MM.1S (cell line): ENCODE results near the gene SLC6A8.

ENCODE experiments used
- DNase-seq: peaks from one replicate; pipeline ENCODE4 v3.0.0-alpha.2; 2015
- H2AFZ ChIP-seq: fragments of 300-600 bp; sonication (generic); 2 replicates; pipeline ENCODE4 v1.6.0; 2016; ENCODE audit warnings: antibody characterized with exemption, low read length
- H3F3A ChIP-seq: fragments of 300-600 bp; sonication (generic); 2 replicates; pipeline ENCODE4 v1.6.1; 2016; ENCODE audit warnings: mild to moderate bottlenecking, antibody characterized with exemption, low read length, moderate library complexity, mixed read lengths; ENCODE audit not compliant: insufficient read depth
- H3K27ac ChIP-seq: fragments of 300-600 bp; sonication (generic); 2 replicates; pipeline ENCODE4 v1.5.1; 2016; ENCODE audit warnings: mild to moderate bottlenecking, low read length
- H3K27me3 ChIP-seq: fragments of 300-600 bp; sonication (generic); replicated peaks from 2 replicates; pipeline ENCODE4 v1.6.0; 2016; ENCODE audit warnings: low read length; ENCODE audit not compliant: insufficient read depth
- H3K36me3 ChIP-seq: fragments of 300-600 bp; sonication (generic); replicated peaks from 2 replicates; pipeline ENCODE4 v1.6.1; 2016; ENCODE audit warnings: mild to moderate bottlenecking, low read length, mixed read lengths; ENCODE audit not compliant: insufficient read depth
- H3K4me1 ChIP-seq: fragments of 300-600 bp; sonication (generic); 2 replicates; pipeline ENCODE4 v1.6.1; 2016; ENCODE audit warnings: low read length, mixed read lengths
- H3K4me2 ChIP-seq: fragments of 300-600 bp; sonication (generic); 2 replicates; pipeline ENCODE4 v1.6.0; 2016; ENCODE audit warnings: low read depth, low read length
- H3K4me3 ChIP-seq: fragments of 300-600 bp; sonication (generic); 2 replicates; pipeline ENCODE4 v1.5.1; 2016; ENCODE audit warnings: low read length, mixed read lengths
- H3K79me2 ChIP-seq: fragments of 300-600 bp; sonication (generic); 2 replicates; pipeline ENCODE4 v1.6.1; 2016; ENCODE audit warnings: mixed run types, low read length, mixed read lengths
- H3K9ac ChIP-seq: fragments of 300-600 bp; sonication (generic); 2 replicates; pipeline ENCODE4 v1.6.1; 2016; ENCODE audit warnings: low read length, mixed read lengths
- H3K9me2 ChIP-seq: fragments of 300-600 bp; sonication (generic); replicated peaks from 2 replicates; pipeline ENCODE4 v1.6.1; 2016; ENCODE audit warnings: mild to moderate bottlenecking, low read length, mixed read lengths; ENCODE audit not compliant: insufficient read depth
- H3K9me3 ChIP-seq: fragments of 300-600 bp; sonication (generic); replicated peaks from 2 replicates; pipeline ENCODE4 v1.6.1; 2016; ENCODE audit warnings: mild to moderate bottlenecking, low read length, mixed read lengths; ENCODE audit not compliant: insufficient read depth
- H4K20me1 ChIP-seq: fragments of 300-600 bp; sonication (generic); 2 replicates; pipeline ENCODE4 v1.6.1; 2016; ENCODE audit warnings: mild to moderate bottlenecking, low read length, moderate library complexity, mixed read lengths; ENCODE audit not compliant: insufficient read depth
- CTCF ChIP-seq: fragments of 300-600 bp; sonication (generic); IDR thresholded peaks from 2 replicates; pipeline ENCODE4 v1.5.1; 2016; ENCODE audit warnings: antibody characterized with exemption, low read length, mixed read lengths
- EZH2 ChIP-seq: fragments of 300-600 bp; sonication (generic); optimal IDR thresholded peaks from 2 replicates; pipeline ENCODE3; 2017; ENCODE audit warnings: low read depth, mild to moderate bottlenecking, antibody characterized with exemption, low read length, mixed read lengths
- EZH2phosphoT487 ChIP-seq: fragments of 300-600 bp; sonication (generic); IDR thresholded peaks from 2 replicates; pipeline ENCODE4 v1.6.1; 2018; ENCODE audit warnings: antibody characterized with exemption, low read length

The SLC6A8 gene

GRCh38 chrX:153639177-153640044 lies 48.3 kb upstream of the SLC6A8 start:
- H3K9me2 ChIP-seq, result no peaks in the 10 kb centered on the region
- H3K36me3 ChIP-seq, result no peaks in the 10 kb centered on the region
- H4K20me1 ChIP-seq, result no peaks in the 10 kb centered on the region
- H3K9ac ChIP-seq, result no peak overlapping the region
- H2AFZ ChIP-seq, result no peak overlapping the region
- H3K4me2 ChIP-seq, result no peak overlapping the region
- no peaks in the 10 kb centered on the region for H3F3A ChIP-seq
- TF ChIP-seq EZH2phosphoT487, result no peak
- no peak for TF ChIP-seq EZH2
- no peak for TF ChIP-seq CTCF
- H3K9me3 ChIP-seq, result no peaks in the 10 kb centered on the region
- H3K79me2 ChIP-seq, result no peaks in the 10 kb centered on the region
- H3K27ac ChIP-seq, result no peak overlapping the region
- no peaks in the 10 kb centered on the region for H3K4me1 ChIP-seq
- H3K4me3 ChIP-seq, result no peak overlapping the region
- peaks cover 65% of the 10 kb centered on the region for H3K27me3 ChIP-seq
- DNase-seq, result no peak

DNA sequence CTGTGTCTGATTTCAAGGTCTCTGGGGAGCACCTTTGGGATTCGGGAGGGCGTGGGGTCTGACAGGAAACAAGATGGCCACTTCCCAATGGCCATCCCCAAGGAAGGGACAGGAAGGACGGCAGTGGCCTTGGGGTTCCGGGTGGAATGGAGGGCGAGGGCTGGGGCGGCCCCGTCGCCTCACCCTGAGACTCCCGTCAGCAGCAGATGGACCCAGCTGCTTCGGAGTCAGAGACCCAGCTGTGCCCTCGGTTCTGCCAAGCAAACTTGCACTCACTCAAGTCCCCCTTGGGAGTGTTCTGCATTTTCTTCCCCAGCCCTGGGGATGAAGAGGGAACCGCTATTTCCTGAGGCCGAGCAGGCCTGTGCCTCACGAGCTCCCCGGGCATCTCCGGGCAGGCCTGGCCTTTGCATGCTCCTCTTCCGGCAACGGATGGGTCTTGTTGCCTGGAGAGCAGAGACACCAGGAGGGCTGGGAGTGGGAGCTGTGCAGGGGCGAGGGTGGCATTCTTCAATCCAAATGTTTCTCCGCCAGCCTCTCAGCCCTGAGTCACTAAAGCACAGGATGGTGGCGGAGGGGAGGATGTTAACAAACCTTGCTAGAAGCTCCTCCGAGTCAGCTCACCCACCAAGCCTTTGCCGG lies 47.6 kb upstream of the SLC6A8 start:
- no peaks in the 10 kb centered on the region for H3K79me2 ChIP-seq
- H3K9me3 ChIP-seq, result no peaks in the 10 kb centered on the region
- H4K20me1 ChIP-seq, result no peaks in the 10 kb centered on the region
- H3K9ac ChIP-seq, result no peak overlapping the region
- H3K36me3 ChIP-seq, result no peaks in the 10 kb centered on the region
- TF ChIP-seq CTCF (no peak), EZH2 (no peak), EZH2phosphoT487 (no peak)
- no peaks in the 10 kb centered on the region for H3K4me1 ChIP-seq
- no peak overlapping the region for H3K4me2 ChIP-seq
- H3K9me2 ChIP-seq, result no peaks in the 10 kb centered on the region
- H3K27me3 ChIP-seq, result peaks cover 65% of the 10 kb centered on the region
- no peak overlapping the region for H2AFZ ChIP-seq
- H3K4me3 ChIP-seq, result no peak overlapping the region
- H3K27ac ChIP-seq, result no peak overlapping the region
- no peak for DNase-seq
- H3F3A ChIP-seq, result no peaks in the 10 kb centered on the region

GRCh38 chrX:153640736-153641575 lies 46.8 kb upstream of the SLC6A8 start:
- no peak overlapping the region for H3K4me3 ChIP-seq
- H3K9me3 ChIP-seq, result no peaks in the 10 kb centered on the region
- TF ChIP-seq EZH2phosphoT487 (no peak), EZH2 (no peak), CTCF (no peak)
- no peaks in the 10 kb centered on the region for H3K9me2 ChIP-seq
- no peak overlapping the region for H3K4me2 ChIP-seq
- no peak overlapping the region for H3K27ac ChIP-seq
- no peaks in the 10 kb centered on the region for H4K20me1 ChIP-seq
- no peak for DNase-seq
- no peak overlapping the region for H2AFZ ChIP-seq
- H3F3A ChIP-seq, result no peaks in the 10 kb centered on the region
- no peaks in the 10 kb centered on the region for H3K36me3 ChIP-seq
- no peak overlapping the region for H3K9ac ChIP-seq
- H3K79me2 ChIP-seq, result no peaks in the 10 kb centered on the region
- H3K4me1 ChIP-seq, result no peaks in the 10 kb centered on the region
- H3K27me3 ChIP-seq, result peaks cover 65% of the 10 kb centered on the region
